Measurements from ENCODE around the gene CABP7.

GRCh38 chr22:29670626-29671025 lies 49.2 kb upstream of the CABP7 start:
- TF ChIP-seq, protein P1, sequence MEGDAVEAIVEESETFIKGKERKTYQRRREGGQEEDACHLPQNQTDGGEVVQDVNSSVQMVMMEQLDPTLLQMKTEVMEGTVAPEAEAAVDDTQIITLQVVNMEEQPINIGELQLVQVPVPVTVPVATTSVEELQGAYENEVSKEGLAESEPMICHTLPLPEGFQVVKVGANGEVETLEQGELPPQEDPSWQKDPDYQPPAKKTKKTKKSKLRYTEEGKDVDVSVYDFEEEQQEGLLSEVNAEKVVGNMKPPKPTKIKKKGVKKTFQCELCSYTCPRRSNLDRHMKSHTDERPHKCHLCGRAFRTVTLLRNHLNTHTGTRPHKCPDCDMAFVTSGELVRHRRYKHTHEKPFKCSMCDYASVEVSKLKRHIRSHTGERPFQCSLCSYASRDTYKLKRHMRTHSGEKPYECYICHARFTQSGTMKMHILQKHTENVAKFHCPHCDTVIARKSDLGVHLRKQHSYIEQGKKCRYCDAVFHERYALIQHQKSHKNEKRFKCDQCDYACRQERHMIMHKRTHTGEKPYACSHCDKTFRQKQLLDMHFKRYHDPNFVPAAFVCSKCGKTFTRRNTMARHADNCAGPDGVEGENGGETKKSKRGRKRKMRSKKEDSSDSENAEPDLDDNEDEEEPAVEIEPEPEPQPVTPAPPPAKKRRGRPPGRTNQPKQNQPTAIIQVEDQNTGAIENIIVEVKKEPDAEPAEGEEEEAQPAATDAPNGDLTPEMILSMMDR (IDR thresholded peaks at IDR 0.05; ENCODE audit: low read depth, low read length, missing input control), result no peak
- TF ChIP-seq, protein P2, sequence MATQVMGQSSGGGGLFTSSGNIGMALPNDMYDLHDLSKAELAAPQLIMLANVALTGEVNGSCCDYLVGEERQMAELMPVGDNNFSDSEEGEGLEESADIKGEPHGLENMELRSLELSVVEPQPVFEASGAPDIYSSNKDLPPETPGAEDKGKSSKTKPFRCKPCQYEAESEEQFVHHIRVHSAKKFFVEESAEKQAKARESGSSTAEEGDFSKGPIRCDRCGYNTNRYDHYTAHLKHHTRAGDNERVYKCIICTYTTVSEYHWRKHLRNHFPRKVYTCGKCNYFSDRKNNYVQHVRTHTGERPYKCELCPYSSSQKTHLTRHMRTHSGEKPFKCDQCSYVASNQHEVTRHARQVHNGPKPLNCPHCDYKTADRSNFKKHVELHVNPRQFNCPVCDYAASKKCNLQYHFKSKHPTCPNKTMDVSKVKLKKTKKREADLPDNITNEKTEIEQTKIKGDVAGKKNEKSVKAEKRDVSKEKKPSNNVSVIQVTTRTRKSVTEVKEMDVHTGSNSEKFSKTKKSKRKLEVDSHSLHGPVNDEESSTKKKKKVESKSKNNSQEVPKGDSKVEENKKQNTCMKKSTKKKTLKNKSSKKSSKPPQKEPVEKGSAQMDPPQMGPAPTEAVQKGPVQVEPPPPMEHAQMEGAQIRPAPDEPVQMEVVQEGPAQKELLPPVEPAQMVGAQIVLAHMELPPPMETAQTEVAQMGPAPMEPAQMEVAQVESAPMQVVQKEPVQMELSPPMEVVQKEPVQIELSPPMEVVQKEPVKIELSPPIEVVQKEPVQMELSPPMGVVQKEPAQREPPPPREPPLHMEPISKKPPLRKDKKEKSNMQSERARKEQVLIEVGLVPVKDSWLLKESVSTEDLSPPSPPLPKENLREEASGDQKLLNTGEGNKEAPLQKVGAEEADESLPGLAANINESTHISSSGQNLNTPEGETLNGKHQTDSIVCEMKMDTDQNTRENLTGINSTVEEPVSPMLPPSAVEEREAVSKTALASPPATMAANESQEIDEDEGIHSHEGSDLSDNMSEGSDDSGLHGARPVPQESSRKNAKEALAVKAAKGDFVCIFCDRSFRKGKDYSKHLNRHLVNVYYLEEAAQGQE (IDR thresholded peaks at IDR 0.05), result no peak
- TF ChIP-seq MAX (IDR thresholded peaks at IDR 0.05), result no peak
